Neutrophil (primary cell): ENCODE results near the gene GAL.

Source experiments
- H3K27ac ChIP-seq: fragments of 200-600 bp; sonication (generic); 2 replicates; pipeline ENCODE4 v1.5.1; 2016; ENCODE audit warnings: mild to moderate bottlenecking, moderate library complexity
- H3K27me3 ChIP-seq: fragments of 200-600 bp; sonication (generic); 2 replicates; pipeline ENCODE4 v1.6.0; 2016; ENCODE audit warnings: mild to moderate bottlenecking
- H3K36me3 ChIP-seq: fragments of 200-600 bp; sonication (generic); 2 replicates; pipeline ENCODE4 v1.5.1; 2017
- H3K4me1 ChIP-seq, 2 experiments: fragments of 200-600 bp in 1 of 2; sonication (generic) in 1 of 2; 1 replicate in 1 of 2; 2 replicates in 1 of 2; pipeline versions ENCODE4 v1.5.1 to v1.6.1; 2013 to 2016; ENCODE audit warnings: low read depth in 1 of 2, low read length in 1 of 2, mild to moderate bottlenecking in 1 of 2, moderate library complexity in 1 of 2; ENCODE audit not compliant: control insufficient read depth in 1 of 2, insufficient read depth in 1 of 2
- H3K4me3 ChIP-seq, 2 experiments: fragments of 200-600 bp in 1 of 2; sonication (generic) in 1 of 2; 1 replicate in 1 of 2; 2 replicates in 1 of 2; pipeline ENCODE4 v1.5.1; 2013 to 2016; ENCODE audit warnings: low read depth in 1 of 2, low read length in 1 of 2, mild to moderate bottlenecking in 1 of 2, moderate library complexity in 1 of 2
- H3K9me3 ChIP-seq: fragments of 200-600 bp; sonication (generic); 2 replicates; pipeline ENCODE4 v1.5.1; 2016
- CTCF ChIP-seq: fragments of 200-600 bp; sonication (generic); IDR thresholded peaks from 2 replicates; pipeline ENCODE4 v1.5.1; 2016; ENCODE audit warnings: antibody characterized with exemption

GAL gene

GRCh38 chr11:68694431-68695297, 10.3 kb downstream of the GAL start:
- no peak overlapping the region for H3K27ac ChIP-seq
- no peaks in the 10 kb centered on the region for H3K9me3 ChIP-seq
- H3K4me3 ChIP-seq, result no peak overlapping the region
- peaks cover 24% of the 10 kb centered on the region for H3K27me3 ChIP-seq
- H3K4me1 ChIP-seq, result no peaks in the 10 kb centered on the region
- TF ChIP-seq CTCF, result no peak
- H3K36me3 ChIP-seq, result no peaks in the 10 kb centered on the region

- Histone ChIP-seq H3K9me3 (no peaks in the 10 kb centered on the region), H3K27ac (no peak overlapping the region), H3K27me3 (peaks cover 16% of the 10 kb centered on the region), H3K4me1 (no peaks in the 10 kb centered on the region), H3K4me3 (no peak overlapping the region), H3K36me3 (no peaks in the 10 kb centered on the region)
- no peak for TF ChIP-seq CTCF
Observed at GRCh38 chr11:68695531-68695930, 11.2 kb downstream of the GAL start.

GRCh38 chr11:68698993-68699392, 14.6 kb downstream of the GAL start:
- Histone ChIP-seq H3K27ac (no peak overlapping the region), H3K36me3 (no peaks in the 10 kb centered on the region), H3K27me3 (peaks cover 4% of the 10 kb centered on the region), H3K4me1 (no peaks in the 10 kb centered on the region), H3K4me3 (no peak overlapping the region), H3K9me3 (no peaks in the 10 kb centered on the region)
- TF ChIP-seq CTCF, result no peak

- no peaks in the 10 kb centered on the region for H3K4me1 ChIP-seq
- no peaks in the 10 kb centered on the region for H3K9me3 ChIP-seq
- H3K4me3 ChIP-seq, result no peak overlapping the region
- H3K27me3 ChIP-seq, result no peaks in the 10 kb centered on the region
- peaks cover 35% of the 10 kb centered on the region for H3K36me3 ChIP-seq
- TF ChIP-seq CTCF, result no peak
- H3K27ac ChIP-seq, result no peak overlapping the region
Observed at GRCh38 chr11:68704887-68705286, 20.5 kb downstream of the GAL start.

GRCh38 chr11:68707527-68707926, 23.2 kb downstream of the GAL start:
- H3K9me3 ChIP-seq, result no peaks in the 10 kb centered on the region
- no peak overlapping the region for H3K27ac ChIP-seq
- peaks cover 57% of the 10 kb centered on the region for H3K36me3 ChIP-seq
- no peak overlapping the region for H3K4me3 ChIP-seq
- no peaks in the 10 kb centered on the region for H3K27me3 ChIP-seq
- H3K4me1 ChIP-seq, result no peaks in the 10 kb centered on the region
- no peak for TF ChIP-seq CTCF
